ENCODE results near the gene EPOP. TPM values are rescaled to one million over a fixed set of nuclear protein-coding genes. Genes with fewer than 3 reads are reported as not detected.

EPOP gene
- total RNA-seq, 1 donor from 2014 or later, result 8.0 TPM

GRCh38 chr17:38705523-38705802, 30.7 kb upstream of the EPOP start:
- peaks cover 71% of the 10 kb centered on the region for H3K27me3 ChIP-seq
- H3K4me1 ChIP-seq, result peaks cover 20% of the 10 kb centered on the region
- Mint-ChIP-seq H3K36me3 (no peaks in the 10 kb centered on the region), H3K9me3 (no peaks in the 10 kb centered on the region), H3K27me3 (ENCODE audit: insufficient read depth, low read depth) (peaks cover 10% of the 10 kb centered on the region), H3K4me3 (peak overlapping the region; percentile 82), H3K4me1 (peaks cover 57% of the 10 kb centered on the region), H3K27ac (no peak overlapping the region)
- H4K20me1 ChIP-seq (ENCODE audit: low read depth), result peaks cover 65% of the 10 kb centered on the region
- no peak overlapping the region for H2AFZ ChIP-seq (replicated peaks)
- TF ChIP-seq CTCF (IDR thresholded peaks at IDR 0.05) (no peak), EZH2phosphoT487 (IDR thresholded peaks at IDR 0.05) (no peak), EZH2 (IDR thresholded peaks at IDR 0.05) (no peak)
- peak overlapping the region; percentile 99 for H3K4me2 ChIP-seq
- no peaks in the 10 kb centered on the region for H3K79me2 ChIP-seq (ENCODE audit: low read depth)
- no peaks in the 10 kb centered on the region for H3K9me3 ChIP-seq (ENCODE audit: low read depth)
- DNase-seq (ENCODE audit: low spot score), result no peak
- peaks cover 60% of the 10 kb centered on the region for H3F3A ChIP-seq (ENCODE audit: low read depth)
- no peak overlapping the region for H3K9ac ChIP-seq
- H3K27ac ChIP-seq, result no peak overlapping the region
- no peaks in the 10 kb centered on the region for H3K36me3 ChIP-seq
- H3K4me3 ChIP-seq, result peak overlapping the region; percentile 87

DNA sequence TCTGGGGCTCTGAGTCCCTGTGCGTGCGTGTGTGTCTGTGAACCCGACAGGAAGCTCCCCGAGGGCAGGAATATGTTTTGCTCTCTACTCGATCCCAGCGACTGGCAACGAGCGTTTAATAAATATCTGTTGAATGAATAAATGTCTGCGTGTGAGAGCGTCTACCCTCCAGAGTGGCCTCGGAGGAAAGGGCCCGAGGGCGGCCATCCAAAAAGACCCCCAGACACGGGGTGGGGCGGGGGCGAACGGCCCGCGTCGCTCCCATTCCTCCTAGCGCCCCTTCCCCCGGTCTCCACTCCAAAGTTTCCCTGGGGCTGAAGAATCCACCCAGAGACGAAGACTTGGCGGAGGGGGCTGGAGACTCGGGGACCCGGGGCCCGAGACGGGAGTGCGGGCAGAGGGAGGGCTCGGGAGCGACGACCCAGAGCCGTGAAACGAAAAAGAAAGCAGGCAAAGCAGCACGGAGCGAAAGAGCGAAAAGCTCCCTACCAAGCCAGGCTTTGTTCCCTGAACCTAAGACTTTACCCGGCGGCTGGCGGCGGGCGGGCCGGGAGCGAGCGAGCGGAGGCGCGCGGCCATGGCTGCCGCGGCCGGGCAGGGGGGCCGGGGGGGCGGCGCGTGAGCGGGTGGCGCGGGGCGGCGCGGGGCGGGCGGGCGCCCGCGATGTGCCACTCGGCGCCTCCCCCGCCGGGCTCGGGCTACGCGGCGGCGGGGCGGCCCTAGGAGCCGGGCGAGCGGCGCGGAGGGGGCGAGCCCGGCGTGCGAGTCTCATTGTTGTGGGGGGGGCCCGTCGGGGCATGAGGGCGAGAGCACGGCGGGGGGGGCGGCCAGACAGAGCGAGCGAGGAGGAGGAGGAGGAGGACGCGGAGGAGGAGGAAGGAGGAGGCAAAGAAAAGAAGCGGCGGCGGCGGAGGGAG, 30.1 kb upstream of the EPOP start, which contains the start of gene MLLT6:
Gene MLLT6 (plus strand): TSS at position 668 of the 917 bp plus-strand sequence. CDS start 360 bp downstream, outside the sequence.
- no peak for TF ChIP-seq CTCF (IDR thresholded peaks at IDR 0.05)
- peak; percentile 19 for TF ChIP-seq EZH2 (IDR thresholded peaks at IDR 0.05)
- peak; percentile 55 for TF ChIP-seq EZH2phosphoT487 (IDR thresholded peaks at IDR 0.05)
- peak within 1 kb of the TSS; percentile 93 for H3K4me3 Mint-ChIP-seq
- DNase-seq (ENCODE audit: low spot score), result peak; percentile 91
- peaks cover 10% of the 10 kb centered on the region for H3K27me3 Mint-ChIP-seq (ENCODE audit: insufficient read depth, low read depth)
- peaks cover 58% of the 10 kb centered on the region for H3F3A ChIP-seq (ENCODE audit: low read depth)
- no peaks in the 10 kb centered on the region for H3K79me2 ChIP-seq (ENCODE audit: low read depth)
- peaks cover 51% of the 10 kb centered on the region for H3K4me1 Mint-ChIP-seq
- H3K36me3 ChIP-seq, result no peaks in the 10 kb centered on the region
- H3K9ac ChIP-seq, result no peak within 1 kb of the TSS
- H3K27ac Mint-ChIP-seq, result peak within 1 kb of the TSS; percentile 89
- peaks cover 20% of the 10 kb centered on the region for H3K4me1 ChIP-seq
- H3K9me3 ChIP-seq (ENCODE audit: low read depth), result no peaks in the 10 kb centered on the region
- no peaks in the 10 kb centered on the region for H3K9me3 Mint-ChIP-seq
- H3K27me3 ChIP-seq, result peaks cover 77% of the 10 kb centered on the region
- no peak within 1 kb of the TSS for H3K27ac ChIP-seq
- H2AFZ ChIP-seq (replicated peaks), result peak within 1 kb of the TSS; percentile 97
- peak within 1 kb of the TSS; percentile 99 for H3K4me2 ChIP-seq
- no peaks in the 10 kb centered on the region for H3K36me3 Mint-ChIP-seq
- H4K20me1 ChIP-seq (ENCODE audit: low read depth), result peaks cover 59% of the 10 kb centered on the region
- H3K4me3 ChIP-seq, result peak within 1 kb of the TSS; percentile 87

GRCh38 chr17:38703742-38704605, 29.2 kb upstream of the EPOP start:
- peaks cover 20% of the 10 kb centered on the region for H3K4me1 ChIP-seq
- Mint-ChIP-seq H3K9me3 (no peaks in the 10 kb centered on the region), H3K27me3 (ENCODE audit: insufficient read depth, low read depth) (peaks cover 13% of the 10 kb centered on the region), H3K4me1 (peaks cover 47% of the 10 kb centered on the region), H3K4me3 (peak overlapping the region; percentile 93), H3K36me3 (no peaks in the 10 kb centered on the region), H3K27ac (peak overlapping the region; percentile 89)
- H3K9ac ChIP-seq, result no peak overlapping the region
- peaks cover 86% of the 10 kb centered on the region for H3K27me3 ChIP-seq
- H3F3A ChIP-seq (ENCODE audit: low read depth), result peaks cover 58% of the 10 kb centered on the region
- H3K27ac ChIP-seq, result no peak overlapping the region
- no peaks in the 10 kb centered on the region for H3K79me2 ChIP-seq (ENCODE audit: low read depth)
- H2AFZ ChIP-seq (replicated peaks), result no peak overlapping the region
- no peaks in the 10 kb centered on the region for H3K9me3 ChIP-seq (ENCODE audit: low read depth)
- H3K36me3 ChIP-seq, result no peaks in the 10 kb centered on the region
- DNase-seq (ENCODE audit: low spot score), result peak; percentile 84
- H3K4me2 ChIP-seq, result peak overlapping the region; percentile 98
- TF ChIP-seq CTCF (IDR thresholded peaks at IDR 0.05) (no peak), EZH2phosphoT487 (IDR thresholded peaks at IDR 0.05) (peak; percentile 80), EZH2 (IDR thresholded peaks at IDR 0.05) (peak; percentile 97)
- H3K4me3 ChIP-seq, result peak overlapping the region; percentile 87
- H4K20me1 ChIP-seq (ENCODE audit: low read depth), result peaks cover 50% of the 10 kb centered on the region

Measured in neural progenitor cell (in vitro differentiated cells).